HEK293 (cell line): ENCODE results near the gene ENTPD8.

Experiments
- CTCF ChIA-PET: fragments of 350-600 bp; formaldehyde crosslinking; extraction: SDS; loops from one replicate; lab custom pipeline; 2021; ENCODE audit warnings: antibody characterized with exemption; lab: Yijun Ruan, JAX
- POLR2A ChIA-PET: fragments of 300-600 bp; formaldehyde crosslinking; extraction: SDS; loops from one replicate; lab custom pipeline; 2020; ENCODE audit warnings: antibody characterized with exemption, inconsistent platforms; lab: Yijun Ruan, JAX
- H3K27ac ChIP-seq: fragments of 200-500 bp; sonication (Bioruptor generic); 2 replicates; pipeline ENCODE4 v1.5.1; 2014; ENCODE audit warnings: low read depth, low read length, control low read depth, inconsistent platforms; ENCODE audit errors: extremely low read depth
- H3K36me3 ChIP-seq, 2 experiments: fragments of 200-500 bp in 1 of 2; sonication (Bioruptor generic) in 1 of 2; 1 replicate in 1 of 2; 2 replicates in 1 of 2; pipeline ENCODE4 v1.5.1; 2014 to 2017; ENCODE audit warnings: inconsistent platforms in 2 of 2, low read length in 2 of 2; ENCODE audit not compliant: control insufficient read depth in 2 of 2, insufficient read depth in 1 of 2
- H3K4me1 ChIP-seq: fragments of 200-500 bp; sonication (Bioruptor generic); 2 replicates; pipeline ENCODE4 v1.5.1; 2014; ENCODE audit warnings: mild to moderate bottlenecking, low read length, inconsistent platforms; ENCODE audit not compliant: control insufficient read depth, insufficient read depth
- H3K4me3 ChIP-seq: 2 replicates; pipeline ENCODE4 v1.5.1; 2011; ENCODE audit warnings: low read depth, mild to moderate bottlenecking, control low read depth, low read length, moderate library complexity
- H3K9me3 ChIP-seq: fragments of 200-500 bp; sonication (Bioruptor generic); 2 replicates; pipeline ENCODE4 v1.5.1; 2014; ENCODE audit warnings: low read depth, low read length, inconsistent platforms; ENCODE audit not compliant: control insufficient read depth, insufficient read depth
- BCL11A ChIP-seq: fragments of 450-650 bp; formaldehyde crosslinking; IDR thresholded peaks from 2 replicates; pipeline ENCODE4 v1.5.1; 2016; ENCODE audit warnings: low read depth, missing biosample characterization, missing genetic modification characterization
- CTCF ChIP-seq: fragments of 450-650 bp; formaldehyde crosslinking; IDR thresholded peaks from 2 replicates; pipeline ENCODE4 v1.5.1; 2016; ENCODE audit warnings: missing biosample characterization, missing genetic modification characterization
- HIC1 ChIP-seq: fragments of 450-650 bp; formaldehyde crosslinking; IDR thresholded peaks from 2 replicates; pipeline ENCODE4 v1.5.1; 2016; ENCODE audit warnings: missing biosample characterization, missing genetic modification characterization
- HOXA7 ChIP-seq: sonication (generic); formaldehyde crosslinking; IDR thresholded peaks from 2 replicates; pipeline ENCODE4 v1.8.1; 2022; ENCODE audit warnings: missing genetic modification reagents, borderline replicate concordance
- PATZ1 ChIP-seq: fragments of 450-650 bp; formaldehyde crosslinking; IDR thresholded peaks from 2 replicates; pipeline ENCODE4 v1.5.1; 2016; ENCODE audit warnings: missing biosample characterization, missing genetic modification characterization
- PRDM1 ChIP-seq: fragments of 450-650 bp; formaldehyde crosslinking; IDR thresholded peaks from 2 replicates; pipeline ENCODE4; 2016; ENCODE audit warnings: missing biosample characterization, missing genetic modification characterization
- WT1 ChIP-seq: fragments of 450-650 bp; formaldehyde crosslinking; IDR thresholded peaks from 2 replicates; pipeline ENCODE4 v1.5.1; 2016; ENCODE audit warnings: missing biosample characterization, missing genetic modification characterization
- ZBTB17 ChIP-seq: fragments of 450-650 bp; formaldehyde crosslinking; IDR thresholded peaks from 2 replicates; pipeline ENCODE4 v1.5.1; 2016; ENCODE audit warnings: missing biosample characterization, missing genetic modification characterization
- ZBTB26 ChIP-seq: fragments of 450-650 bp; formaldehyde crosslinking; optimal IDR thresholded peaks from 2 replicates; pipeline ENCODE3; 2016; ENCODE audit warnings: missing biosample characterization, mild to moderate bottlenecking, missing genetic modification characterization
- ZFHX2 ChIP-seq: fragments of 450-650 bp; formaldehyde crosslinking; conservative IDR thresholded peaks from 2 replicates; pipeline ENCODE4 v1.5.1; 2016; ENCODE audit warnings: missing biosample characterization, missing genetic modification characterization
- ZIC2 ChIP-seq: fragments of 450-650 bp; formaldehyde crosslinking; IDR thresholded peaks from 2 replicates; pipeline ENCODE4 v1.5.1; 2016; ENCODE audit warnings: missing biosample characterization, missing genetic modification characterization
- ZNF121 ChIP-seq: fragments of 450-650 bp; formaldehyde crosslinking; IDR thresholded peaks from 2 replicates; pipeline ENCODE4 v1.5.1; 2016; ENCODE audit warnings: missing biosample characterization, missing genetic modification characterization
- ZNF138 ChIP-seq: fragments of 450-650 bp; formaldehyde crosslinking; IDR thresholded peaks from 2 replicates; pipeline ENCODE4 v1.5.1; 2016; ENCODE audit warnings: missing biosample characterization, missing genetic modification characterization, borderline replicate concordance
- ZNF16 ChIP-seq: fragments of 450-650 bp; formaldehyde crosslinking; IDR thresholded peaks from 2 replicates; pipeline ENCODE4 v1.5.1; 2016; ENCODE audit warnings: low read depth, missing biosample characterization, missing genetic modification characterization
- ZNF19 ChIP-seq: fragments of 450-650 bp; formaldehyde crosslinking; IDR thresholded peaks from 2 replicates; pipeline ENCODE4; 2016; ENCODE audit warnings: missing biosample characterization, missing genetic modification characterization, low read depth
- ZNF2 ChIP-seq: fragments of 450-650 bp; formaldehyde crosslinking; IDR thresholded peaks from 2 replicates; pipeline ENCODE4 v1.5.1; 2016; ENCODE audit warnings: missing biosample characterization, missing genetic modification characterization
- ZNF266 ChIP-seq: fragments of 450-650 bp; formaldehyde crosslinking; IDR thresholded peaks from 2 replicates; pipeline ENCODE4 v1.5.1; 2016; ENCODE audit warnings: missing biosample characterization, missing genetic modification characterization, low read depth
- ZNF394 ChIP-seq: fragments of 450-650 bp; formaldehyde crosslinking; IDR thresholded peaks from 2 replicates; pipeline ENCODE4 v1.5.1; 2016; ENCODE audit warnings: missing biosample characterization, missing genetic modification characterization, mild to moderate bottlenecking, moderate library complexity, borderline replicate concordance
- ZNF561 ChIP-seq: fragments of 450-650 bp; IDR thresholded peaks from 2 replicates; pipeline ENCODE4 v1.5.1; 2018; ENCODE audit warnings: missing biosample characterization, missing genetic modification characterization, borderline replicate concordance
- ZNF585B ChIP-seq: fragments of 450-650 bp; formaldehyde crosslinking; IDR thresholded peaks from 2 replicates; pipeline ENCODE4 v1.5.1; 2016; ENCODE audit warnings: missing biosample characterization, missing genetic modification characterization
- ZNF600 ChIP-seq: fragments of 450-650 bp; formaldehyde crosslinking; IDR thresholded peaks from 2 replicates; pipeline ENCODE4 v1.5.1; 2016; ENCODE audit warnings: missing biosample characterization, missing genetic modification characterization
- ZNF626 ChIP-seq: fragments of 450-650 bp; sonication (Bioruptor Pico); formaldehyde crosslinking; IDR thresholded peaks from 2 replicates; pipeline ENCODE4 v1.5.1; 2018; ENCODE audit warnings: missing biosample characterization, missing genetic modification characterization, inconsistent platforms
- ZNF830 ChIP-seq: fragments of 450-650 bp; IDR thresholded peaks from 2 replicates; pipeline ENCODE4 v1.5.0; 2018; ENCODE audit warnings: missing biosample characterization, missing genetic modification characterization, low read depth, mild to moderate bottlenecking, moderate library complexity
- ZSCAN23 ChIP-seq: fragments of 450-650 bp; formaldehyde crosslinking; IDR thresholded peaks from 2 replicates; pipeline ENCODE4 v1.5.1; 2016; ENCODE audit warnings: missing biosample characterization, missing genetic modification characterization

ENTPD8 gene

GRCh38 chr9:137406876-137407589 lies 34.1 kb downstream of the ENTPD8 start (continued):
- TF ChIP-seq CTCF, result 0 out of 2 replicates have a peak, but pooled peaks have one; percentile 28
- TF ChIP-seq ZBTB26 (tag by site-specific recombination), result peak; percentile 21
- peak; percentile 61 for TF ChIP-seq ZFHX2 (tag by site-specific recombination)
- peak; percentile 25; the same call in 1 of the 2 replicates for TF ChIP-seq ZBTB17 (tag by site-specific recombination)
- TF ChIP-seq ZNF19 (tag by site-specific recombination), result no peak
- peak; percentile 76; the same call in 1 of the 2 replicates for TF ChIP-seq ZNF561 (tag by site-specific recombination)
- TF ChIP-seq ZNF600 (tag by site-specific recombination), result no peak
- no peak for TF ChIP-seq BCL11A (tag by site-specific recombination)
- TF ChIP-seq ZNF585B (tag by site-specific recombination), result peak; percentile 36; the same call in 1 of the 2 replicates
- TF ChIP-seq ZNF16 (tag by site-specific recombination), result no peak
- TF ChIP-seq, all 188 proteins: peak for 14

- H3K36me3 ChIP-seq, result no peaks in the 10 kb centered on the region
- H3K9me3 ChIP-seq, result no peaks in the 10 kb centered on the region
- no peak overlapping the region for H3K4me3 ChIP-seq
- TF ChIP-seq ZNF266 (tag by site-specific recombination), result no peak
- TF ChIP-seq PRDM1 (tag by site-specific recombination), result peak; percentile 65; the same call in 1 of the 2 replicates
- peak; percentile 21; the same call in 1 of the 2 replicates for TF ChIP-seq PATZ1
- ChIA-PET POLR2A (interaction anchor here (0.6 kb wide), 1 partner anchor 10 kb away, joined by 4 read pairs; no protein-coding TSS in a partner anchor), CTCF (interaction anchor here (0.7 to 0.9 kb wide), 2 partner anchors 120 to 145 kb away, joined by 3 read pairs; no protein-coding TSS in a partner anchor)
- H3K27ac ChIP-seq, result no peak overlapping the region
- H3K4me1 ChIP-seq, result no peaks in the 10 kb centered on the region
These were observed 34.9 kb downstream of the ENTPD8 start for GRCh38 chr9:137406085-137406760.

DNA sequence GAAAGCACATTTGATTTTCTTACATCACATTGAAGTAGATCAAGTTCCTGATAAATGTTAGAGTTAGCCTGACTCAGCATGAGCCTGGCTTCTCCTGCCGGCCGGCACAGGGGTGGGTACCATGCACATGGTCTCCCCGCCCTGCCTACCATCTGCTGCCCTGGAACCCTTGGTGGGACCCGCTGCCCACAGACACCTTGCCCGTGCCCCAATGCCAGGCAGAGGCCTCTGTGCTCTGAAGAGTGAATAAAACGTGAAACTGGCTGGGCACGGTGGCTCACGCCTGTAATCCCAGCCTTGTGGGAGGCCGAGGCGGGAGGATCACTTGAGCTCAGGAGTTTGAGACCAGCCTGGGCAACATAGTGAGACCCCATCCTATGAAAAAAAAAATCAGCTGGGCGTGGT lies 35.5 kb downstream of the ENTPD8 start:
- CTCF ChIA-PET, result interaction anchor here (0.7 to 0.9 kb wide), 2 partner anchors 119 to 144 kb away, joined by 3 read pairs; no protein-coding TSS in a partner anchor
- H3K4me1 ChIP-seq, result no peaks in the 10 kb centered on the region
- H3K27ac ChIP-seq, result no peak overlapping the region
- H3K9me3 ChIP-seq, result no peaks in the 10 kb centered on the region
- POLR2A ChIA-PET, result interaction anchor here (0.6 to 1.5 kb wide), 2 partner anchors 10 to 17 kb away, joined by 4 to 5 read pairs; partner anchors contain the start of genes EXD3 and NOXA1
- H3K36me3 ChIP-seq, result no peaks in the 10 kb centered on the region
- H3K4me3 ChIP-seq, result no peak overlapping the region
- no peak for TF ChIP-seq ZNF561 (tag by site-specific recombination)
- no peak for TF ChIP-seq ZNF138 (tag by site-specific recombination)
- TF ChIP-seq WT1 (tag by site-specific recombination), result no peak
- no peak for TF ChIP-seq ZNF2 (tag by site-specific recombination)
- TF ChIP-seq ZSCAN23 (tag by site-specific recombination), result no peak
- no peak for TF ChIP-seq ZNF830 (tag by site-specific recombination)
- 0 out of 2 replicates have a peak, but pooled peaks have one; percentile 19 for TF ChIP-seq ZIC2 (tag by site-specific recombination)
- TF ChIP-seq HIC1 (tag by site-specific recombination), result 0 out of 2 replicates have a peak, but pooled peaks have one; percentile 29
- TF ChIP-seq ZNF121 (tag by site-specific recombination), result peak; percentile 96
- no peak for TF ChIP-seq ZNF394 (tag by site-specific recombination)
- TF ChIP-seq HOXA7 (CRISPR knock-in tag), result no peak
- TF ChIP-seq ZNF626 (tag by site-specific recombination), result no peak
